GM21737 (cell line): Measurements from ENCODE around the gene WNT3A.

Experiments used
- ATAC-seq: cut with Tn5 transposase; IDR thresholded peaks from one replicate; pipeline ENCODE4 v1.9.1; 2021; ENCODE audit warnings: mild to moderate bottlenecking, moderate library complexity; ENCODE audit not compliant: unreplicated experiment

Gene WNT3A

GRCh38 chr1:227999056-227999930, 7.5 kb upstream of the WNT3A start:
- peak; percentile 53 for ATAC-seq

- no peak for ATAC-seq
Observed at GRCh38 chr1:228000416-228000815, 6.4 kb upstream of the WNT3A start.

GRCh38 chr1:228000836-228001563, 5.8 kb upstream of the WNT3A start:
- no peak for ATAC-seq

- ATAC-seq = no peak
Observed at GRCh38 chr1:228001738-228002535, 4.9 kb upstream of the WNT3A start.

GRCh38 chr1:228002792-228003191, 4.0 kb upstream of the WNT3A start:
- no peak for ATAC-seq

GRCh38 chr1:228003461-228004330, 3.1 kb upstream of the WNT3A start:
- no peak for ATAC-seq

- ATAC-seq = peak; percentile 45
Observed at GRCh38 chr1:228004331-228004855, 2.4 kb upstream of the WNT3A start.

GRCh38 chr1:228004856-228005462, 1.8 kb upstream of the WNT3A start:
- no peak for ATAC-seq

GRCh38 chr1:228005511-228006033, 1.2 kb upstream of the WNT3A start:
- no peak for ATAC-seq

- ATAC-seq = no peak
Observed at GRCh38 chr1:228006034-228006785, 588 bp upstream of the WNT3A start.

- no peak for ATAC-seq
Observed at GRCh38 chr1:228007049-228007800, 427 bp downstream of the WNT3A start.

- ATAC-seq = no peak
Observed at GRCh38 chr1:228007801-228008341, 1.1 kb downstream of the WNT3A start.

- no peak for ATAC-seq
Observed at GRCh38 chr1:228008391-228009115, 1.8 kb downstream of the WNT3A start.

- ATAC-seq = no peak
Observed at GRCh38 chr1:228009116-228009827, 2.5 kb downstream of the WNT3A start.

GRCh38 chr1:228009828-228010775, 3.3 kb downstream of the WNT3A start:
- no peak for ATAC-seq
